Aortic smooth muscle cell (primary cell): ENCODE data around the gene KAT2A. TPM values are rescaled to one million over a fixed set of nuclear protein-coding genes. Genes with fewer than 3 reads are reported as not detected.

Experiments used
- total RNA-seq: library from RNA; depleted of rRNA; stranded (reverse); fragments of >200 nt; gene quantifications from 2 replicates; pipeline ENCODE4 v1.2.3, GENCODE V29; 2014

KAT2A gene
- 4.7 and 5.8 TPM in 2 replicates for total RNA-seq

DNA sequence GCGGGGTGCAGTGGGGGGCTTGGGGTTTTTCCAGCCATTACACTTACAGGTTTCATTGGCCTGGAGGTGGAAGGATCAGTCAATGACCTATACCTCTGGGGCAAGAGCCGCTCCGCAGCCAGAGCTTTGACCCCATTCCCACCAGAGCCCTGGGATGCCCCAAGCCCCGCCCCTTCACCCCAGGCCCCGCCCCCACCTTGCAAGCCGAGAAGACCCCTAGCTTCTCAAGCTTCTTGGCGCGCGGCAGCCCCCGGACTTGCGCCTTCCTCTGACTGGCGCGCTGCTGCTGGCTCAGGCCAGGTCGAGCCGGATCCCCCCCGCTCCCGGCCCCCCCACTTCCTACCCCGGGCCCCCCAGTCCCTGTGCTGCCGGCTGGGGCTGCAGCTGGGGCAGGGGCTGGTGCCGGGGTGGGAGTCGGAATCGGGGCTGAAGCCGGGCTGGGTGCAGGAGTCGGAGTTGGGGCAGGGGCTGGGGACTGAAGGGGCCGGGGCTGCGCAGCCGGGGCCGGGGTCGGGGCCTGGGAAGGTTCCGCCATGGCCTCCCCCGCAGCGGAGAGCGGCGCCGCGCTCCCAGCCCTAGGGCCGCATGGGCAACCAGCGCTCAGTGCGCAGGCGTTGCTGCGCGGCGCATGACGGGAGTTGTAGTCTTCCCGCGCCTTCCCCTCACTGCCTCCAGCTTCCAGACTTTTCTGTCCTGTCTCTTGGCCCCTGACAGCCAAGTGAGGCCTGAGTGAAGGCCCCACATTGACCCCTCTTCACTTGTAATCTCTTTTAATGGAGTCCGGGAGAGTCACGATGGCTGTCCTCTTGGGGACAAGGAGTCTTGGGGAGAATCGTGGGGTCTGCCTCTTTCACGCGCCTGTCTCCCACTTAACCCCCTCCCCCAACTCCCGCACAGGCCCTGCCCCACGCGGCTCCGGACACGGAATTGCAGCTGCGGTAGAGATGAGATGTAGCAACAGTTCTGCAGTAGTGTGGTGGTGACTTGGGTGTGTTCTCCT lies at the start of gene KAT2A:
Gene KAT2A, minus strand, starts transcription at position 598 of the 1,000 bp plus-strand sequence. Its CDS starts 63 bp downstream, at position 535.

DNA sequence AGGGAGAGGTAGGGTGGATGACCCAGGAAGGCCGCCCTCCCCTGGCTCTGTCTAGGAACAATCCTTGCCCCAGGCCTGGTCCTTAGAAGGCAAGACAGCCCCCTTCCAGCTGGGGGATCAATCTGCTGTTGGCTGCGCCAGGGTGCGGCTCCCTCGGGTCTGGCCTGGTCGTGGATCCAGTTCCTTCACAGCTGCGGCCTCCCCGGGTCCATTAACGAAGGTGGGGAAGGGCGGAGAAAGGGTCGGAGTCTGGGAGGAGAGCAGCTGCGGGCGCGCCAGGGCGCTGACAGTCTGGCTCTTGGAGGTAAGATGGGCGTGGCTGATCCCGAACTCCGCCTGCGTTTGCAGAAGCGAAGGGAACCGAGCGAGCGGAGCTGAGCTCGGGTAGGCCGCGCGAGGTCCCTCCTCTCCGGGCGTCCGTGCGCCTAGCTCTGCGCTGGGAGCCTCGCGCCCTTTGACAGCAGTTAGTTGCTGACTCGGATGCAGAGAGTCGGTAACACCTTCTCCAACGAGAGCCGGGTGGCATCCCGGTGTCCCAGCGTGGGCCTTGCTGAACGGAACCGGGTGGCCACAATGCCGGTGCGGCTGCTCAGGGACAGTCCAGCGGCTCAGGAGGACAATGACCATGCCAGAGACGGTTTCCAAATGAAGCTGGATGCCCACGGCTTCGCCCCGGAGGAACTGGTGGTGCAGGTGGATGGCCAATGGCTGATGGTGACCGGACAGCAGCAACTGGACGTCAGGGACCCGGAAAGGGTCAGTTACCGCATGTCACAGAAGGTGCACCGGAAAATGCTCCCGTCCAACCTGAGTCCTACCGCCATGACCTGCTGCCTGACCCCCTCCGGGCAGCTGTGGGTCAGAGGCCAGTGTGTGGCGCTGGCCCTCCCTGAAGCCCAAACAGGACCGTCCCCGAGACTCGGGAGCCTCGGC lies 1.5 kb upstream of the KAT2A start, which contains the start of gene HSPB9:
Gene HSPB9, plus strand, starts transcription at position 434 of the 933 bp plus-strand sequence. Its CDS starts 47 bp downstream, at position 481.

DNA sequence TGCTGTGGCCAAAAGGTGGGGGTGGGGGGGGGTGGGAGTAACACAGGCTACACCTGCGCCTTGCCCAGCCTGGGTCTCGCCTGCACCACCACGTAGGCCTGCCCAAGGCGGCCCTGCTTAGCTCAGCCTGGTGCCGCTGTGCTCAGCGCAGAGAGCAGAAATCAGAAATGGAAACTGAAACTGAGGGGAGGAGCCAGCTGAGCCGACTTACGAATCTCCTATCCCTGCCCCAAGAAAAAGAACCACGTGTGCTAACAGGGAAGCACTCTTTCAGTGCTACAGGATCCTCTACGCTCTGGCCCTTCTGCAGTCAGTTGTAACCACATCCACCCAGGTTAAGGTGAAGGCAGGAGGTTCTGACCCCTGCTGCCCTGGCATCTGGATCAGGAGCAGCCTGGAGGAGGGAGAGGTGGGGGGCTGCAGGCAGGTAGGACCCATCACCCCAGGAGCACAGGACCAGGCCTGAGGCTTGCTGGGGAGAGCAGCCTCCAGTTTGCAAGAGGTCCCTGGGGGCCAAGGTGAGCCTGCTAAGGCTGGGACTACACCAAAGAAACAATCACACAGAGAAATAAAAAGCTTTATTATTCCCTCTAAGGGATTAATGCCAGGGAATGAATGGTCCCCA lies 8.5 kb downstream of the KAT2A start, which contains the start of gene DHX58:
Gene DHX58, minus strand, starts transcription at position 163 of the 625 bp plus-strand sequence. CDS start 822 bp downstream, outside the sequence.

DNA sequence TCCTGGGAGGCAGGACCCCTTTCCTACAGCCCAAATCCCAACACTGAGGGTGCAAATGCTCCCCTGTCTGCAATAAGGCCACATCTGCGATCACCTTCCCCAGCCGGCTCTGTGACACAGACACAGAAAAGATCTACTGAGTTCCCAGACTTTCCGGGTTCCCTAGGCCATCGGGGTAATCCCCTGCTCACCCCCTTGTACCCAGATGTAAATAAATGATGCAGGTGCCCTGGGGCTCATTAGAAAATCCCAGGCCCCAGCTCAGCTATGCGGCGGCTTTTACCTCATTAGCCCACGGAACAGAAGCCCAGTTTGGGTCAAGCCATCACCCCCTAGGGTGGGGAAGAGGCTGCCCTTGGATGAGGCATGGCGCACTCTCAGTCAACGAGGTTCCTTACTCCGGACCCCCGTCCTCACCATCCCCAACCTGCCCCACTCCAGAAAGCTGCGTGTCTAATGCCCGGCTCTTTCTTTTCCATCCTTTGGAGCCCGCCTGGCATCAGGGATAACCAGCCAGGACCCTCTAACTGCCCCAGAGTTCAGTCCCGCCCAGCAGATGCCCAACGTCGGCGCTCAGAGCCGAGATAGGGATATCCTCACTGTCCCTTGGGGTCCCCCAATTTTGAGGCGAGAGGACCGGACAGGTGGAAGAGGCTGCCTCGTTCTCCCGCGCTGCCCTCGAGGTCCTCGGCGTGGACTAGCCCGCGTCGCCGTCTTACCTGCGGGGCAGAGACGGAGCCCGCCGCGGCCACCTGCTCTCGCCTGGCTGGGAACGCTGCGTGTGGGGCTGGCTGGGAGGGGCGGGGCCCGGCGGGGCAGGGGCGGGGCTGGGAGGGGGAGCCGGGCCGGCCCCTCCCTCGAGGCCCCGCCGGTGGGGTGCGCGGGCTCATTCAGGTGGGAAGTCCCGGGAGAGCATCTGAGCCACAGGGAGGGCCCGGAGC lies 23.2 kb downstream of the KAT2A start, which contains the start of gene ZNF385C:
Gene ZNF385C, minus strand, starts transcription at position 783 of the 941 bp plus-strand sequence. CDS start 35,417 bp downstream, outside the sequence.

Other genes with a start within 250 kb of the KAT2A start
- 180 and 194 TPM in 2 replicates for gene ACLY, start 202.4 kb downstream of the KAT2A start, total RNA-seq
- gene ODAD4, start 190.8 kb downstream of the KAT2A start, total RNA-seq, result 0.79 and 0.93 TPM in 2 replicates
- gene CNP, start 154.6 kb downstream of the KAT2A start, total RNA-seq, result 49.6 and 50.6 TPM in 2 replicates
- 80.0 and 88.9 TPM in 2 replicates for gene DNAJC7, start 103.9 kb downstream of the KAT2A start, total RNA-seq
- 22.1 and 25.8 TPM in 2 replicates for gene NKIRAS2, start 101.3 kb downstream of the KAT2A start, total RNA-seq
- 0.19 and 0.26 TPM in 2 replicates for gene C17orf113, start 70.8 kb downstream of the KAT2A start, total RNA-seq
- not detected in 2 replicates for gene ZNF385C, start 22.9 kb downstream of the KAT2A start, total RNA-seq
- gene DHX58, start 8.7 kb downstream of the KAT2A start, total RNA-seq, result 10.3 and 14.6 TPM in 2 replicates
- gene HSPB9, start 1.4 kb upstream of the KAT2A start, total RNA-seq, result not detected in 2 replicates
- 70.9 and 84.6 TPM in 2 replicates for gene RAB5C, start 33.6 kb upstream of the KAT2A start, total RNA-seq
- not detected in 2 replicates for gene KCNH4, start 59.8 kb upstream of the KAT2A start, total RNA-seq
- not detected in 2 replicates for gene HCRT, start 64.1 kb upstream of the KAT2A start, total RNA-seq
- 19.7 and 21.4 TPM in 2 replicates for gene GHDC, start 73.1 kb upstream of the KAT2A start, total RNA-seq
- 18.4 and 23.0 TPM in 2 replicates for gene STAT5B, start 155.0 kb upstream of the KAT2A start, total RNA-seq
- 16.8 and 19.9 TPM in 2 replicates for gene STAT5A, start 167.1 kb upstream of the KAT2A start, total RNA-seq